Anterior cingulate cortex (tissue), 58 donors: ENCODE data around the gene HPS5.
"Not testable (repeated sequence)": the region's sequence is repeated elsewhere in the genome, so short reads cannot be mapped to it uniquely, and the experiment has no call there.

Experiments used
- DNase-seq, 58 donors: peaks; one replicate each; lab custom pipeline; 2025; lab: John Stamatoyannopoulos, UW

Gene HPS5, protein sequence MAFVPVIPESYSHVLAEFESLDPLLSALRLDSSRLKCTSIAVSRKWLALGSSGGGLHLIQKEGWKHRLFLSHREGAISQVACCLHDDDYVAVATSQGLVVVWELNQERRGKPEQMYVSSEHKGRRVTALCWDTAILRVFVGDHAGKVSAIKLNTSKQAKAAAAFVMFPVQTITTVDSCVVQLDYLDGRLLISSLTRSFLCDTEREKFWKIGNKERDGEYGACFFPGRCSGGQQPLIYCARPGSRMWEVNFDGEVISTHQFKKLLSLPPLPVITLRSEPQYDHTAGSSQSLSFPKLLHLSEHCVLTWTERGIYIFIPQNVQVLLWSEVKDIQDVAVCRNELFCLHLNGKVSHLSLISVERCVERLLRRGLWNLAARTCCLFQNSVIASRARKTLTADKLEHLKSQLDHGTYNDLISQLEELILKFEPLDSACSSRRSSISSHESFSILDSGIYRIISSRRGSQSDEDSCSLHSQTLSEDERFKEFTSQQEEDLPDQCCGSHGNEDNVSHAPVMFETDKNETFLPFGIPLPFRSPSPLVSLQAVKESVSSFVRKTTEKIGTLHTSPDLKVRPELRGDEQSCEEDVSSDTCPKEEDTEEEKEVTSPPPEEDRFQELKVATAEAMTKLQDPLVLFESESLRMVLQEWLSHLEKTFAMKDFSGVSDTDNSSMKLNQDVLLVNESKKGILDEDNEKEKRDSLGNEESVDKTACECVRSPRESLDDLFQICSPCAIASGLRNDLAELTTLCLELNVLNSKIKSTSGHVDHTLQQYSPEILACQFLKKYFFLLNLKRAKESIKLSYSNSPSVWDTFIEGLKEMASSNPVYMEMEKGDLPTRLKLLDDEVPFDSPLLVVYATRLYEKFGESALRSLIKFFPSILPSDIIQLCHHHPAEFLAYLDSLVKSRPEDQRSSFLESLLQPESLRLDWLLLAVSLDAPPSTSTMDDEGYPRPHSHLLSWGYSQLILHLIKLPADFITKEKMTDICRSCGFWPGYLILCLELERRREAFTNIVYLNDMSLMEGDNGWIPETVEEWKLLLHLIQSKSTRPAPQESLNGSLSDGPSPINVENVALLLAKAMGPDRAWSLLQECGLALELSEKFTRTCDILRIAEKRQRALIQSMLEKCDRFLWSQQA

DNA sequence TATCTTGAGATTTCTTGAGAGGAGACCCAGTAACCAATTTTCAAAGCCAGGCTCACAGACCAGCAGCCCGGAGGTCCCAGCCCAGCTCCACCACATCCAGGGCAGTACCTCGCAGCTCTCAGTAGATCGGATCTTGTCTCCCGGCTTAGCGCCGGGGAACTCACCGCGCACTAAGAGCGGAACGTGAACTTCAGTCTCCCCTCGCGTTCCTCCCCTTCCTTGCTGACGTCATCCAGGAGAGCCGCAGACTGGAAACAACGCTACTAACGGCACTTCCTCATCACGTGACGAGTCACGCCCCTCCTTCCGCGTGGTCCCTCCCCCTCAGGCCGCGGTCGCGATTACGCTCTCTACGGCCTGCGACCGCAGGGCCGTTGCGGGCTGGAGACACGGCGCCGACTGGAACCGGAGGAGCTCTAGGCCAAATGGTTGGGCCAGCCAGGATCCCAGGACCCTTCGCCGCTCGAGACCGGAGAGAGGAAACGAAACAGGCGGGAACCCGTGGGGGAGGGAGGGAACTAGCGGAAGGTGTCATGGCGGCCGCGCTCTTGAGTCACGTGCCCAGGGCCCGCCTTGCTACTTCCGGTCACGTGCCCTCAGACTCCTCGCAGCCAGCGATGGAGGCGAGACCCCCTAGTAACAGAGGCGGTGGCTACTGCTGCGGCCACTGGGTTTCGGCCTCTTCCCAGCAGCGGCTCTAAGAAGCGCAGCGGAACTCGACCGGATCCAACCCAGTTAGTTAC is at the start of gene HPS5, which contains the start of gene GTF2H1:
HPS5 (minus strand) TSS at position 172 of the 743 bp plus-strand sequence. CDS start 4,282 bp downstream, outside the sequence.
GTF2H1 (plus strand) TSS at position 599 of the 743 bp plus-strand sequence. CDS start 10,508 bp downstream, outside the sequence.
- DNase-seq = peak; percentile 40 to 99 (median 94)

DNA sequence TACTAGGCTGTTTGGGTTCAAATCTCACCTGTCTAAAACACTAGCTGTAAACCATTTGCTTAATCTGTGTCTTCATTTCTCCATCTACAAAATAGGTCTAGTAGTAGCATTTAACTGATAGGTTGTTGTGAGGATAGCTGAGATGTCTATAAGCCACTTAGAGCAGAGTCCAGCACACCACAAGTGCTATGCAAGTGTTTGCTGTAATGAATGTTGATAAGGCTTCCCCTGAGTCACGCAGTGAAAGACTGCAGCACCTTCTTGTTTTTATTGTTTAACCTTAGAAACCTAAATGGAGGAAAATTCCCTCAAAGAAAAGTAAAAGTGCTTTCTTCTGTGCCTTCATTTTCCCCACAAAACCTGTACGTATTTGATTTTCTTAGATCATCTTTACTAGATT is 49.3 kb upstream of the HPS5 start:
- DNase-seq = no peak

DNA sequence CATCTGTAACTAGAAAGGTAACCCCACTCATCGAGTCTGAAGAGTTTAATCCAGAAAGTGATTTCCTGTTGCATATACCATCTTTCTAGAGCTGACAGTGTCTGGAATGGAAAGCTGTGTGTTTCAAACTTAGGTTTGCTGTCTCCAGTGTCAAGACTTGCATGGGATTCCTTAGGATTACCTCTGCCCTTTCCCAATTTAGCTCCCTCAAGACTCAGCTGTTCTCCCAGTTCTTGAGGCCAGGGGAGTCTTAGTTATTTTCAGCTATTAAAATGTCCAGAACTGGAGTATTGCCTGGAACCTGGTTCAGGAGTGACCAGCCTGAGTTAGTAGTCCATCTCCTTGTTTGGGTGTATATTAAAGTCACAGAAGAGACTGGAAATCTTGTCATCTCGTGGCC is 47.5 kb upstream of the HPS5 start:
- no peak for DNase-seq

DNA sequence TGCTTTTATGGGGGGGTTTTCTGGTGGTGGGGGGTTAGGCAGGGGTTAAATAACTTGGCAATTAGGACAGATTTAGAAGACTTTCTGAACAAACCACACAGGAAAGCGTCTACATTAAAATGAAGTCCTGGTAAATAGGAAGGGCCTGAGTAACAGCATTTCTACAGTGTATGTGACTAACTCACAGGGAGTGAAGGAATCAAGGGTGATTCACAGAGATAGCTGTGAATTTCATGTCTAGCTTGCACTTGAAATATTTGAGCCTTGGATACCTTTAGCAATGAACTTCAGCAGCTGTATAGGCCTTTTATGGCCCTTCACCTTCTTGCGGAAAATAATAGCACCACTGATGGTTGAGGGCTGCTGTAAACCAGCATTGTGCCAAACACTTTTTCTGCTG is 46.3 kb upstream of the HPS5 start:
- no peak for DNase-seq

DNA sequence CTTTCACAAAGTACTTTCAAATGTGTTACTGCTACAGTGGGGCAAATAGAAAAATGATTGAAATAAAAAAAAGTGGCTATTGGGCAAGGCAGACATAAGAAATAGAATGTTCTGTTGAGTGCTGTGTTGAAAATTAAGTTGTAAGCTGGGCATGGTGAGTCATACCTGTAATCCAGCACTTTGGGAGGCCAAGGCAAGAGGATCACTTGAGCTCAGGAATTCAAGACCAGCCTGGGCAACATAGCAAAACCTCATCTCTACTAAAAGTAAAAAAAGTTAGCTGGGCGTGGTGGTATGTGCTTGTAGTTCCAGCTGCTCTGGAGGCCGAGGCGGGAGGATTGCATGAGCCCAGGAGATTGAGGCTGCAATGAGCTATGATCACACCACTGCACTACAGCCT is 45.5 kb upstream of the HPS5 start:
- no peak for DNase-seq

DNA sequence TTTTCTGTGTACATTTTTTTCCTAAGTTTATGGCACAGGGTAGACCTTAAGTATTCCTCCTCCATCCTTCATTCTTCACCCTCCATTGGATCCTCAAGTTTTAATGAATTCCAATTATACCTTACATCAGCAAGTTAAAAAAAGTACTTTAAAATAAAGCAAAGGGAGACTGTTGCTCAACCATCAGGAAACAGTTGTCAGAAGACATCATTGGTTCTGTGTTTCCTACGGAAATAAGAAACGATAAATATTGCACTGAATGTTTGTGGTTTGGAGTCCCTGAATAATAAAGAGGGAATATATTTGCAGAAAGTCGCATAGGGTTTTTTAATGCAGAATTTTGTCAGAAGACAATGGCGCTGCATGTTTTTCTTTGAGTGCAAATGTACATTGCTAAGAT is 44.3 kb upstream of the HPS5 start:
- DNase-seq = no peak

DNA sequence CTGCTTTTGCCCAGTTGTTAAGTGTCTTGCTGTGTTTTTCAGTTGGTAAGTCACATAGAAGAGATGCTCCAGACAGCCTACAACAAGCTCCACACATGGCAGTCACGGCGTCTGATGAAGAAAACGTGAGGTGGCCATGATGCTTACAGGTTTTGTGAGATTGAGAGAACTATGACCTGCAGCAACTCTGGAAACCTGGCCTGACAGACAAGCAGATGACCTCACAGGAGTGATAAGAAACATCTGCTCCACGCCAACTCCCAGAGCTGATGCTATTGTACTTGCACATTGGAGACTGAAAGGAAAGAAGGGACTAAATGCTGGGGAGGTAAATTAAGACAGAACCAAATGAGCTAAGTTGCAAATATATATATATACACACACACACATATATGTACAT is 43.8 kb upstream of the HPS5 start:
- DNase-seq = no peak

DNA sequence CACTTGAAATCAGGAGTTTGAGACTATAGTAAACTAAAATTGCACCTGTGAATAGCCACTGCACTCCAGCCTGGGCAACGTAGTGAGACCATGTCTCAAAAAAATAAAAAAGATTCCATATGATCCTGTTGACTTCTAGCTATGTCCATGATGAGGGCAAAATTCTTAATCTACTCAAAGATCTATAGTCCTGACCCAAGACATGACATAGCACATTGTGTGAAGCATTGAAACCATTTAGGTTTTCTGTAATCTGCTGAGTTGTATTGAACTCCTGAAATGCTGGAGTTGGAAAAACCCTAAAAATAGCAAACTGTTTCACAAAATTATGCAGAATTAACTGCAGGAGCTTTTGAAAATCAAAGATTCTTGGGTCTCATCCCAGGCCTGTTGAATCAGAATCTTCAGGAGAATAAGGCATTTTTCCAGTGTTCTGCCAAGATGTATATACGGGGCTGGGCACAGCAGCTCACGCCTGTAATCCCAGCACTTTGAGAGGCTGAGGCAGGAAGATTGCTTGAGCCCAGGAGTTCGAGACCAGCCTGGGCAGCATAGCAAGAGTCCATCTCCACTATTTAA is 42.6 kb upstream of the HPS5 start:
- DNase-seq = peak in 4 of 58 donors; percentile 23 to 43 (median 31)

DNA sequence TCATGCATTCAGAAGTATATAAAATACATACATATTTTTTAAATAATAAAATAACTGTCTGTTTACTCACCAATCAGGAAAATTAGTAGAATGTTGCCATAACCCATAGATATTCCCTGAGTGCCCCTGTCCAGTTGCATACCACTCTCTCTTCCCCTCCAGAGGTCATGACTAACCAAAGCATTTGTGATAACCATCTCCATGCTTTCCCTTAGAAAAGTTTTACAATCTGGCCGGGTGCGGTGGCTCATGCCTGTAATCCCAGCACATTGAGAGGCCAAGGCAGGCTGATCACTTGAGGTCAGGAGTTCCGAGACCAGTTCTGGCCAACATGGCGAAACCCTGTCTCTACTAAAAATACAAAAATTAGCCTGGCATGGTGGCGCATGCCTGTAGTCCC is 39.2 kb upstream of the HPS5 start:
- no peak for DNase-seq

DNA sequence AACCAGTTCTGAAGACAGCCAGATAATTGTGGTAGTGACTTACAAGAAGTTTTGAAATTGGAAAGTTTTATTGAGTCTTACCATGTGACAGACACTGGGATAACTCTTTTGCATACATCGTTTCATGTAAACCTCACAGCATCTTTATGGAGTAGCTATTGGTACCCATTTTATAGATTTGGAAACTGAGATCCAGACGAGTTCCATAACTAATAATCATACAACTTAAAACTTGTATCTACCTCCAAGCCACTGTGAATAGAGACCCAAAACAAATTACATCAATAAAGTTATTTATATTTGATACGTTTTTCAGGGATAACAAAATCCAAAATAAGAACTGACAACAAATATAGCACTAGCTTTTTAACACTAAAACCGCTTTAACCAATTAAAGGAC is 36.7 kb upstream of the HPS5 start:
- no peak for DNase-seq

DNA sequence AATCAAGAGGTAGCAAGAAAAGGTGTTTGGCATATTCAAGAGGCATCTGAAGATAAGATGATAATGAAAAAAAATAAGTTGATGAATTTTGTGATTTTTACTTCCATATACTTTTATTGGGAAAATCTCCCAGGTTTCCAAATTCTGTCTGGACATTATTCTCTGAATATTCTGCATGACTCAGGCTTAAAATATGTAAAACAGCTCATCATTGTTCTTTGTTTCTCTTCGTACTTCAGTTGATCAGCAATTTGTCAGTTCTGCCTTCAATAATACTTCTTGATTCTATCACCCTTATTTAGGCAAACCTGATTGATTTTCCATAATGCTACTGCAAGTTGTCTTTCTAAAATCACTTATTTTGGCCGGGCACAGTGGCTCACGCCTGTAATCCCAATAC is 30.6 kb upstream of the HPS5 start:
- no peak for DNase-seq

DNA sequence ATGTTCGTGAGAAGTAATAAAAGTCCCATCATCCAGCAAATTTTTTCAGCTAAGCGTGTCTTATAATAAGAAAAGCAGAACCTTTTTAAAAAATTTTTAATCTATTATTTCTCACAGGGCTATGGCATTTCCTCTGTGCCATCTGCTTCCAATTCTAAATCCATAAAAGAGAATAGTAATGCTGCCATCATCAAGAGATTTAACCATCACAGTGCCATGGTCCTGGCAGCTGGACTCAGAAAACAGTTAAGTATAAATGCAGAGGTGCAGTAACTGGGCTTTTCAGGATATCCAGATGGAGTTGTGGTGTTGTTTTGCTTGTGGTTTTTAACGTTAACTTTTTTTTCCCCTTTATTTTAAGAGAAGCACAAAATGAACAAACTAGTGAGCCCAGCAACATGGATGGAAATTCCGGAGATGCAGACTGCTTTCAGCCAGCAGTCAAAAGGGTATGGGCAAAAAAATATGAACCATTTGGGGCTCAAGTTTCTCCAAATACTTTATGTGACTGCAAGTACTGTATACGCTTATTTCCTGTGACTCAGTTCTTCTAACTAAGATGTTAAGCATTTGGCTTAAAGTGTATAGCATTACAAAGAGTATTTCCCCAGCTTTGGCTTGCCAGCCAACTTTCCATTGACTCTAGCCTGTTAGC is 25.7 kb upstream of the HPS5 start:
- no peak for DNase-seq

DNA sequence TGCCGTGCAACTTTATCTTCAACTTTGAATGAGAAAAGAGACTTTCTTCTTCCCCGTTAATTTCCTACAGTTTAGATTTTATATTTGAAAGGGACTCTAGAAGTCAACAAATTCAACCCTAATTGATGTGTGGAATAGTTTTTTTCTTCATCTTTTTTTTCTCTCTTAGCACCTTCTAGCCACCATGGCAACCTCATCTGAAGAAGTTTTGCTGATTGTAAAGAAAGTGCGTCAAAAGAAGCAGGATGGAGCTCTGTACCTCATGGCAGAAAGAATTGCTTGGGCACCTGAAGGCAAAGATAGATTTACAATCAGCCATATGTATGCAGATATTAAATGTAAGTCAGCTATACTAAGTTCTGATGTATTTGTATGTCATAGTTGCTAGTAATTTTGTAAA is 11.0 kb upstream of the HPS5 start:
- no peak for DNase-seq

DNA sequence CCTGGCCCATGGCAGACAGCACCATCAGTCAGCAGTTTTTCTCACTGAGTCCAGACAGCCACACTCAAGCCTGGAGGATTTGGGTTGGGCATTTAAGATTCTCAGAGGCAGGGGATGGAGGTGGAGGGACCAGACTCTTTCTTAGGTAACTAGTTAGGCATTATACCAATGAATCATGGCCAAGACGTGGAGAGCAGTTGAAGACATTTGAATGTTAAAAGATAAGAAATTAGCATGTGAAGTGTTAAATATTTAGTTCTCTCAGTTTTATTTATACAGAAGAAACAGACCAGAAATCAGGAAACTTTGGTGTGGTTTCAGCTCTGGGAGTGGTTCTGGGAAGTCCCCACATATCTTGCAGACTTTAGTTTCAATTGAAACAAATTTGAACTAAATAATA is 10.4 kb upstream of the HPS5 start:
- DNase-seq = no peak

DNA sequence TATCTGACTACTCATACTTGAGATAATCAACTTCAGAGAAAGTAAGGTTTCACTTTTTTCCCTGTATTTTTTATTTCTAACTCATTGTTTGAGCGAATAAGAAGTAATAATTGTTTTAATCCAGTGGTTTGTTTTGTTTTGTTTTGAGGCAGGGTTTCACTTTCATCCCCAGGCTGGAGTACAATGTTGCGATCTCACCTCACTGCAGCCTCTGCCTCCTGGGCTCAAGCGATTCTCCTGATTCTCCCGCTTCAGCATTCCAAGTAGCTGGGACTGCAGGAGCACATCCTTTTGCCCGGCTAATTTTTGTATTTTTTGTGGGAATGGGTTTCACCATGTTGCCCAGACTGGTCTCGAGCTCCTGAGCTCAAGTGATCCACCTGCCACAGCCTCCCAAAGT is 9.0 kb upstream of the HPS5 start:
- DNase-seq = no peak

DNA sequence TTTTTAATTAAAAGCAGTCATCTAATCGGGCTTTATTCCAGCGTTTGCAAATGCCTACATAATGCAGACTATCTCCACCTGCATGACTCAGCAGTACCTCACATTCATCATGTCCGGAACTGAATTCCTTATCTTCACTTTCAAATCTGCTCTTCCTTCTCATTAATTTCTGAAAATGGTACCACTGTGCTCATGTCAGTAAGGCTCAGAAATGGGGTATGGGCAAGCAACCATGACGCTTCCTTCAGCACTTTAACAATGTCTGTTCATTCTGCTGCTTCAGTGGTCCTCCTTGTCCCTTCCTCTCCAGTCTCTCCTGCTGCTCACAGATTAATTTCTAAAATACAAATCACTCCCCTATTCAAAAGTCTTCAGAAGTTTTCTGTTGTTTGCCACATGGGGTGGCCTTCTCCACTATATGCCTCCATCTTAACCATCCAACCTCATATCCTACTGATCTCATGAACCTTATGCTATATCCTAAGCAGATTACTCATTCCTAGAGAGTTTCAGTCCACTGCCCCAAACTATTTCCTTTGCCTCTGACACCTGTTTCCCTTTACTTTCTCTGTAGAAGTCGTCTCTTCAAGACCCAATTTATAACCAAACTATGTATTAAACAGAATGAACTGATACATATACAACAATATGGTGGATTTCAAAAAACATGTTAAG is 7.4 kb upstream of the HPS5 start:
- no peak for DNase-seq

DNA sequence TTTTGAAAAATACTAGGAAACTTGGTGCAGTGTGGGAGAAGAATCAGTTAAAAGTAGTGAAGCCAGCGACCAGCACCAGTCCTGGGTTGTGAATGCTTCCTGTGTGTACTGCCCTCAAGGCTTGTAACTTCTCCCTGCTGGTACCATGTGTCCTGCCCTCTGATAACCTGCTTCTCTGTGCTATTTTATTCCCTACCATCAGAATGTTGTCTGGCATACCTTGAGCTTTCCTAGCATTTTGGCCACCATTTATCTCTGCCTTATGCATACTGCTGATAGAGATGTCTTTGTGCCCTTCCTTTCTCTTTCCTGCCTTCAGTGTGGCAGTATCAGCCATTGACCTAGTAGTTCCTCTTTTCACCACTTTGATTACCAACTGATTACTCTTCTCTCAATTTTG is 2.4 kb upstream of the HPS5 start:
- DNase-seq = no peak

DNA sequence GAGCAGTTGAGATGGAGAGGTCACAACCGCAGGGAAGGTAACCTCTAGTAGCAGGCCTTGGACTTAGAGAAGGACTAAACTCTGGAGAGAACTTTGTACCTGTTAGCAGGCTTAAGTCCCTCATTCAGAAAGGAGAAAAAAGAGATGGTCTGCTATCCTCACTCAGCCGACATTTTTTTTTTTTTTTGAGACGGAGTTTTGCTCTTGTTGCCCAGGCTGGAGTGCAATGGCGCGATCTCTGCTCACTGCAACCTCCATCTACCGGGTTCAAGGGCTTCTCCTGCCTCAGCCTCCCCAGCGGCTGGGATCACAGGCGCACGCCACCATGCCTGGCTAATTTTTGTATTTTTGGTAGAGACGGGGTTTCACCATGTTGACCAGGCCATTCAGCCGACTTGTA is 1.9 kb upstream of the HPS5 start:
- not testable (repeated sequence) for DNase-seq
